ENCODE measurements around the gene CFH.
"Not testable (repeated sequence)": the region's sequence is repeated elsewhere in the genome, so short reads cannot be mapped to it uniquely, and the experiment has no call there.

CFH gene

DNA sequence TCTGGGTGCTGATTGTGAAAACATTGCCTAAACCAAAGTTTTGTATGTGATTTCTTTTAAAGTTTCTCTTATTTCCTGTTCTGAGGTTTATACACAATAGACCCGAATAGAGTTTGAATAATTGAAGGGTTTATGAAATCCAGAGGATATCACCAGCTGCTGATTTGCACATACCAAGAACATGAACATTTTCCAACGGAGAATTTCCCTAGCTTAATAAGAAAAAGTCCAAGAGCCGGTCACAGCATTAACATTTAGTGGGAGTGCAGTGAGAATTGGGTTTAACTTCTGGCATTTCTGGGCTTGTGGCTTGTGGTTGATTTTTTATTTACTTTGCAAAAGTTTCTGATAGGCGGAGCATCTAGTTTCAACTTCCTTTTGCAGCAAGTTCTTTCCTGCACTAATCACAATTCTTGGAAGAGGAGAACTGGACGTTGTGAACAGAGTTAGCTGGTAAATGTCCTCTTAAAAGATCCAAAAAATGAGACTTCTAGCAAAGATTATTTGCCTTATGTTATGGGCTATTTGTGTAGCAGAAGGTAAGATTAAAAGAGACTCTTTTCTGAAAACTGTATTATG lies at the start of gene CFH:
TSS of gene CFH (plus strand) at position 407 of the 579 bp plus-strand sequence. CDS start at position 482, 75 bp downstream.
- in situ Hi-C loops (cut with MboI; ENCODE audit: low sequenced_read_pairs) = no loop called here

GRCh38 chr1:196603651-196604050 lies 48.2 kb upstream of the CFH start:
- in situ Hi-C loops (cut with MboI; ENCODE audit: low sequenced_read_pairs) = no loop called here

GRCh38 chr1:196607981-196608380 lies 43.9 kb upstream of the CFH start:
- in situ Hi-C loops (cut with MboI; ENCODE audit: low sequenced_read_pairs) = no loop called here

GRCh38 chr1:196608390-196609369 lies 43.2 kb upstream of the CFH start, which contains the start of gene KCNT2:
Gene KCNT2 (minus strand): TSS chr1:196608440. CDS start chr1:196608309, 131 bp downstream.
- in situ Hi-C loops (cut with MboI; ENCODE audit: low sequenced_read_pairs) = no loop called here

DNA sequence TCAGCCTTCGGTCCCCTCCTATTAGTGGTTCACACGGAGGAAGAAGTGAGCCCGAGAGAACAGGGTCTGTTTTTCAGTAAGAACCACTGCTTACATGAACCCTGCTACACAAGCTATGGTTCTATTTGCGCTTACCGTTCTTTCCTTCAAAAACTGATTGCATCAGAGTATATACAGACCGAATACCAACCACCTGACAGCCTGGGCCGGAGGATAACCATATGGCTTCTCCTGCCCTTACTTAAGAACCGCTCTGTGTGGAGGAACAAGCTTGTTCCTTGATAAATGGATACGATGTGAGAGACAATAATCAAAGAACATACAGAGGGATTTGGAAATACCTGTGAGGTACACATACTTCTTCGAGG lies 42.5 kb upstream of the CFH start:
- in situ Hi-C loops (cut with MboI; ENCODE audit: low sequenced_read_pairs) = no loop called here

DNA sequence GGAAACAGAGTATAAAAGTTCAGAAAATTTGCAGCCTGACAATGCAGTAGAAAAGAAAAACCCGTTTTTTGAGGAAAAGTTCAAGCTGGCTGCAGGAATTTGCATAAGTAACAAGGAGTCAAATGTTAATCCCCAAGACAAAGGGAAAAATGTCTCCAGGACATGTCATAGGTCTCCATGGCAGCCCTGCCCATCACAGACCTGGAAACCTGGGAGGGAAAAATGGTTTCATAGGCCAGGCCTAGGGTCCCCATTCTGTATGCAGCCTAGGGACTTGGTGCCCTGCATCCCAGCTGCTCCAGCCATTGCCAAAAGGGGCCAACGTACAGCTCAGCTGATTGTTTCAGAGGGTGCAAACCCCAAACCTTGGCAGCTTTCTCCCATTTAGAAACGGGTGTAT lies 40.0 kb upstream of the CFH start:
- in situ Hi-C loops (cut with MboI; ENCODE audit: low sequenced_read_pairs) = no loop called here

DNA sequence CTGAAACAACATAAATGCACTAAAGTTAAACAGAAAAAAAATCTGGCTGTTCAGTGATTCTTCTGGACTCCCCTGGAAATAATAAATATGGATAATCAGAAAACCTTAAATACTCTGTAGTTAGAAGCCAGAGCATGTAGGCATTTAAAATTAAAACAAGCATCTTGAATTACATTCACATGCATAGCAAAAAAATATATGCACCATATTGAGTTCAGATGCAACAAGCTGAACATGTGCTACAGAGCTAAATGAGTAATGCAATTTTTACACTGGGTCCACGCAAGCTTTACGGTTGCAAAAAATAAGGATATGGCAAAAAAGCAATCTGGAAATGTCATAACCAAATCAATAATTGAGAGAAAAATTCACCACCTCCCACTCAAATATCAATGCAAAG lies 32.1 kb upstream of the CFH start:
- in situ Hi-C loops (cut with MboI; ENCODE audit: low sequenced_read_pairs) = no loop called here

GRCh38 chr1:196623079-196623478 lies 28.8 kb upstream of the CFH start:
- in situ Hi-C loops (cut with MboI; ENCODE audit: low sequenced_read_pairs) = no loop called here

- in situ Hi-C loops (cut with MboI; ENCODE audit: low sequenced_read_pairs) = no loop called here
Observed at GRCh38 chr1:196628838-196629237, 23.0 kb upstream of the CFH start.

DNA sequence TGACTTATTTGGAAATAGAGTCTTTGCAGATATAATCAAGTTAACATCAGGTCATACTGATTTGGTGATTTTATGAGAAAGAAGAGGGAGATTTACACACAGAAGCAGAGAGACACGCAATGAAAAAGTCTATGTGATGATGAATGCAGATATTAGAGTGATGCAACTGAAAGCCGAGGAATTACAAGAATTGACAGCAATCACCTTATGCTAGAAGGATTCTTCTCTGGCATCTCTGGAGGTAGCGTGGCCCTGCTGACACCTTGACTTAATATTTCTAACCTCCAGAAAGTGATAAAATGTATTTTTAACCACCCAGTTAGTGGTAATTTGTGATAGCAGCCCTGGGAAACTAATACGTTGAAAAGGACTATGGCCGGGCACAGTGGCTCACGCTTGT lies 14.2 kb upstream of the CFH start:
- in situ Hi-C loops (cut with MboI; ENCODE audit: low sequenced_read_pairs) = no loop called here

GRCh38 chr1:196638466-196638865 lies 13.4 kb upstream of the CFH start:
- in situ Hi-C loops (cut with MboI; ENCODE audit: low sequenced_read_pairs) = no loop called here

DNA sequence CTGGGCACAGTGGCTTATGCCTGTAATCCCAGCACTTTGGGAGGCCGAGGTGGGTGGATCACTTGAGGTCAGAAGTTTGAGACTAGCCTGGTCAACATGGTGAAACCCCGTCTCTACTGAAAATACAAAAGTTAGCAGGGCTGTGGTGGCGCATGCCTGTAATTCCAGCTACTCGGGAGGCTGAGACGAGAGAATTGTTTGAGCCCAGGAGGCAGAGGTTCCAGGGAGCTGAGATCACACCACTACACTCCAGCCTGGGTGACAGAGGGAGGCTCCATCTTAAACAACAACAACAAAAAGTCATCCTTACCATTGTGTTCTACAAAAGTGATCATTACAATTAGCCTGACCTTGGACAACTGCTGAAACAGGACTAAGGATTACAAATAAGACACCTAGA lies 12.6 kb upstream of the CFH start:
- in situ Hi-C loops (cut with MboI; ENCODE audit: low sequenced_read_pairs) = not testable (repeated sequence)

GRCh38 chr1:196640976-196641375 lies 10.9 kb upstream of the CFH start:
- in situ Hi-C loops (cut with MboI; ENCODE audit: low sequenced_read_pairs) = no loop called here

GRCh38 chr1:196649990-196650389 lies 1.9 kb upstream of the CFH start:
- in situ Hi-C loops (cut with MboI; ENCODE audit: low sequenced_read_pairs) = no loop called here

- in situ Hi-C loops (cut with MboI; ENCODE audit: low sequenced_read_pairs) = no loop called here
Observed at GRCh38 chr1:196650403-196650802, 1.4 kb upstream of the CFH start.

GRCh38 chr1:196651079-196651478 lies 764 bp upstream of the CFH start:
- in situ Hi-C loops (cut with MboI; ENCODE audit: low sequenced_read_pairs) = no loop called here

GRCh38 chr1:196654271-196654670 lies 2.4 kb downstream of the CFH start:
- in situ Hi-C loops (cut with MboI; ENCODE audit: low sequenced_read_pairs) = no loop called here

DNA sequence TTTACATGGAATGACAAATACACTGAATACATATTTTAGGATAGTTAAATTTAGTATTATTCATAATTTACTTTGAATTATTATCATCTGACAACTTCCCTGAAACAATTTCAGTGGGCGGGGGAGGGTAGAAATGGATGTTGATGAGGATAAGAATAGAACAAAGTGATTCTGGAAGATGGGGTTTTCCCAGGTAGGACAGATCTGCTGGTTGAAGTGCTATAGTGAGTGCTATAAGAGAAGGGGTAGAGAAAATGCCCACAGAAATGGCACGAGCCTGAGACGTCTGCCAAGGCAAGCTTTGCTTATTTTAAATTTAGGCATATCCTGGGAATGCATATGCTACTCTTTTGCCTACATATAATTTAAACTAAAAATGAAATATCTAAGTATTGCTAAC lies 3.2 kb downstream of the CFH start:
- in situ Hi-C loops (cut with MboI; ENCODE audit: low sequenced_read_pairs) = no loop called here

GRCh38 chr1:196655494-196655893 lies 3.7 kb downstream of the CFH start:
- in situ Hi-C loops (cut with MboI; ENCODE audit: low sequenced_read_pairs) = no loop called here

DNA sequence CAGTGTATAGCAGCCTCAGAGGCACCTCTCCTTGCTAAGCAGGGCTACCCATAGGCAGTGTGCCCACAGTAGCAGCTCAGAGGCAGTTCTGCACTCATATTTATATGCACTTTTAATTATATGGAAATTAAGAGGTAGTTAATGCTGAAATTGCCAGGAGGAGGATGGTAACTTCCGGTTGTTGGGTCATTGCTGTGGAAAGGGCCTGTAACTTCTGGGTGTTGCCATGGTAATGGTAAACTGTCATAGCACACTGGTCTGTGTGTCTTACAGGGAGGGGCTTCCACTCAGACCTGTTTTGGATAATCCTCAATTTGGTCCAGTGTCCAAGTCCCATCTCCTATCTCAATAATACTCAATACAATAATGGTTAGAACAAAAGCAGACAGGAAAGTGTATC lies 7.6 kb downstream of the CFH start:
- in situ Hi-C loops (cut with MboI; ENCODE audit: low sequenced_read_pairs) = no loop called here

DNA sequence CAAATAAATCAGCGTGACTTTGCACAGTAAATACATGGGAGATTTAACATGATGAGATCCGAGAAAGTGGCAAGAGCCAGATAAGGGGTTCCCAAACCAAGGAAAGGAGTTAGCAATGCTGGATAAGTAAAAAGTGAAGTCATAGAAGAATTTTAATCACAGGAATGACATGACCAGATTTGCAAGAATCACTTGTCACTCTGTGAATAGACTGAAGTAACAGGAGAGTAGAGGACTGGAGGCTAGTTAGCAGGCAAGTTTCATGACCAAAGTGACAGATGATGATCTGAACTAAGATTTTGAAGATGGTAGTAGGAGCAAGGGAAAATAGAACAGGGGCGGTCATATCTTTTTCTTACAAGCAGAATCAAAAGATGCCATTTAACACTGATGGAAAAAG lies 8.4 kb downstream of the CFH start:
- in situ Hi-C loops (cut with MboI; ENCODE audit: low sequenced_read_pairs) = no loop called here

DNA sequence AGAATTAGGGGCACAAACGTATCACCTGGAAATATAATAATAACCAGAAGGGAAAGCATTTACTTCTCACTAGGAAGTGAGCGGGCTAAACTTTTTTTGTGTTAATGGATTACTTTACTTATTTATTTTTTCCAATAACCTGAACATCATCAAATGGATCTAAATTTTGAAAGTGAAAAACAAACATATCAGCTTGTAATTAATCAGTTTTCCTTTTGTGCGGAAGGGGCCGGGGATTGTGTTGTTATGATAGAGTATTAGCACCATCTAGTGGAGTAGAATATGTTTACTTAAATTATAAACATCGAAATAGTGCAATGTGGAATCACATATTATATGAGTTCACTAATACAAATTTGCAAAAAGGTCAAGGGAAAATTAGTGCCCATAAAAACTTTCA lies 9.0 kb downstream of the CFH start:
- in situ Hi-C loops (cut with MboI; ENCODE audit: low sequenced_read_pairs) = no loop called here

Measured in hTERT RPE-1 (cell line).